WTC11 (cell line): Measurements from ENCODE around the gene PLD1. TPM values are rescaled to one million over a fixed set of nuclear protein-coding genes. Genes with fewer than 3 reads are reported as not detected.

ENCODE experiments used
- ATAC-seq: fragments of 200-7000 bp; cut with Tn5 transposase; 2 replicates; pipeline ENCODE4 v1.10.0; 2021; ENCODE audit warnings: mild to moderate bottlenecking, moderate library complexity
- CTCF ChIA-PET: fragments of 300-600 bp; sonication (Branson Sonifier 250); formaldehyde crosslinking; loops from one replicate; lab custom pipeline; 2021; ENCODE audit warnings: antibody characterized with exemption; lab: Charles Lee
- POLR2A ChIA-PET: fragments of 350-600 bp; sonication (Branson Sonifier 250); formaldehyde crosslinking; loops from one replicate; lab custom pipeline; 2021; ENCODE audit warnings: antibody characterized with exemption; lab: Charles Lee
- DNase-seq: peaks from one replicate; pipeline ENCODE4 v3.0.0; 2021; ENCODE audit warnings: low spot score
- H3K27ac Mint-ChIP-seq: 2 replicates; pipeline ENCODE4 v1.8.0; 2021; ENCODE audit warnings: mixed read lengths
- H3K27me3 Mint-ChIP-seq: 2 replicates; pipeline ENCODE4 v1.8.0; 2021; ENCODE audit warnings: low read depth, mild to moderate bottlenecking, moderate library complexity, mixed read lengths
- H3K36me3 Mint-ChIP-seq: 2 replicates; pipeline ENCODE4 v1.8.0; 2021; ENCODE audit warnings: mixed read lengths
- H3K4me1 Mint-ChIP-seq: 2 replicates; pipeline ENCODE4 v1.8.0; 2022; ENCODE audit warnings: mixed read lengths
- H3K4me3 Mint-ChIP-seq: 2 replicates; pipeline ENCODE4 v1.8.0; 2021; ENCODE audit warnings: mild to moderate bottlenecking, moderate library complexity, mixed read lengths
- H3K9me3 Mint-ChIP-seq: 2 replicates; pipeline ENCODE4 v1.8.0; 2021; ENCODE audit warnings: mixed read lengths
- ATF3 ChIP-seq: sonication (generic); formaldehyde crosslinking; conservative IDR thresholded peaks from 2 replicates; pipeline ENCODE4 v1.8.1; 2022; ENCODE audit warnings: mild to moderate bottlenecking, missing genetic modification reagents
- CTCF ChIP-seq: fragments of 200-600 bp; IDR thresholded peaks from 2 replicates; pipeline ENCODE4 v1.8.0; 2022; ENCODE audit warnings: antibody characterized with exemption
- E2F5 ChIP-seq: sonication (generic); formaldehyde crosslinking; IDR thresholded peaks from 2 replicates; pipeline ENCODE4 v1.8.1; 2022; ENCODE audit warnings: mild to moderate bottlenecking, moderate library complexity, missing genetic modification reagents
- ELF4 ChIP-seq: sonication (generic); formaldehyde crosslinking; IDR thresholded peaks from 2 replicates; pipeline ENCODE4 v1.8.1; 2022; ENCODE audit warnings: low read depth, mild to moderate bottlenecking, moderate library complexity, missing genetic modification reagents
- ESRRA ChIP-seq: sonication (generic); formaldehyde crosslinking; IDR thresholded peaks from 2 replicates; pipeline ENCODE4 v1.8.1; 2022; ENCODE audit warnings: mild to moderate bottlenecking, missing genetic modification reagents, borderline replicate concordance
- HMGA2 ChIP-seq: fragments of 250-450 bp; sonication (Bioruptor Pico); IDR thresholded peaks from 2 replicates; pipeline ENCODE4 v1.4.0; 2021; ENCODE audit warnings: mild to moderate bottlenecking, moderate library complexity
- JAZF1 ChIP-seq: fragments of 250-450 bp; sonication (Bioruptor Pico); IDR thresholded peaks from 2 replicates; pipeline ENCODE4 v1.9.0; 2021; ENCODE audit warnings: moderate library complexity, mild to moderate bottlenecking, inconsistent platforms
- MAX ChIP-seq: sonication (generic); formaldehyde crosslinking; IDR thresholded peaks from 2 replicates; pipeline ENCODE4 v1.8.0; 2022; ENCODE audit warnings: mild to moderate bottlenecking, missing genetic modification reagents
- NFYB ChIP-seq: sonication (generic); formaldehyde crosslinking; conservative IDR thresholded peaks from 2 replicates; pipeline ENCODE4 v1.8.0; 2022; ENCODE audit warnings: low read depth, missing genetic modification reagents
- NR1H2 ChIP-seq: sonication (generic); formaldehyde crosslinking; IDR thresholded peaks from 2 replicates; pipeline ENCODE4 v1.9.0; 2021; ENCODE audit warnings: mild to moderate bottlenecking, moderate library complexity, missing genetic modification reagents
- NR2C2 ChIP-seq: sonication (generic); formaldehyde crosslinking; IDR thresholded peaks from 2 replicates; pipeline ENCODE4 v1.8.0; 2022; ENCODE audit warnings: mild to moderate bottlenecking, missing genetic modification reagents
- RORB ChIP-seq: fragments of 250-450 bp; sonication (Bioruptor Pico); IDR thresholded peaks from 2 replicates; pipeline ENCODE4 v1.9.0; 2021; ENCODE audit warnings: mild to moderate bottlenecking
- SP1 ChIP-seq: sonication (generic); formaldehyde crosslinking; conservative IDR thresholded peaks from 2 replicates; pipeline ENCODE4 v1.8.1; 2022; ENCODE audit warnings: missing genetic modification reagents
- TEAD1 ChIP-seq: sonication (generic); formaldehyde crosslinking; IDR thresholded peaks from 2 replicates; pipeline ENCODE4 v1.8.0; 2022; ENCODE audit warnings: mild to moderate bottlenecking, missing genetic modification reagents
- ZBTB21 ChIP-seq: sonication (generic); formaldehyde crosslinking; IDR thresholded peaks from 2 replicates; pipeline ENCODE4 v1.8.1; 2023; ENCODE audit warnings: mild to moderate bottlenecking, missing genetic modification reagents, borderline replicate concordance
- ZMAT4 ChIP-seq: fragments of 250-450 bp; sonication (Bioruptor Pico); IDR thresholded peaks from 2 replicates; pipeline ENCODE4 v1.9.0; 2021; ENCODE audit warnings: mild to moderate bottlenecking
- ZNF219 ChIP-seq: sonication (generic); formaldehyde crosslinking; IDR thresholded peaks from 2 replicates; pipeline ENCODE4 v1.8.0; 2023; ENCODE audit warnings: missing genetic modification reagents, mild to moderate bottlenecking, borderline replicate concordance
- ZNF232 ChIP-seq: sonication (generic); formaldehyde crosslinking; IDR thresholded peaks from 2 replicates; pipeline ENCODE4 v1.8.0; 2022; ENCODE audit warnings: mild to moderate bottlenecking, missing genetic modification reagents
- ZNF263 ChIP-seq: sonication (generic); formaldehyde crosslinking; IDR thresholded peaks from 2 replicates; pipeline ENCODE4 v1.8.1; 2022; ENCODE audit warnings: low read depth, mild to moderate bottlenecking, moderate library complexity, missing genetic modification reagents
- ZNF396 ChIP-seq: fragments of 250-450 bp; sonication (Bioruptor Pico); IDR thresholded peaks from 2 replicates; pipeline ENCODE4 v1.8.0; 2021; ENCODE audit warnings: mild to moderate bottlenecking, moderate library complexity, borderline replicate concordance
- total RNA-seq: library from RNA; stranded (reverse); gene quantifications from 3 replicates; pipeline ENCODE4 v1.2.3, GENCODE V29; 2021
- TF ChIP-seq, protein P1 (sequence below): fragments of 250-450 bp; sonication (Bioruptor Pico); IDR thresholded peaks from 2 replicates; pipeline ENCODE4 v2.1.2; 2022; ENCODE audit warnings: mild to moderate bottlenecking, moderate library complexity
- TF ChIP-seq, protein P2 (sequence below): sonication (generic); formaldehyde crosslinking; IDR thresholded peaks from 2 replicates; pipeline ENCODE4 v1.8.1; 2023; ENCODE audit warnings: mild to moderate bottlenecking, missing genetic modification reagents, moderate library complexity
- TF ChIP-seq, protein P3 (sequence below): sonication (generic); formaldehyde crosslinking; IDR thresholded peaks from 2 replicates; pipeline ENCODE4 v1.8.1; 2022; ENCODE audit warnings: low read depth, mild to moderate bottlenecking, moderate library complexity, missing genetic modification reagents, borderline replicate concordance

The PLD1 gene
- total RNA-seq, 1 experiment from 2014 or later = 4.0 TPM

- H3K27me3 Mint-ChIP-seq = no peaks in the 10 kb centered on the region
- ChIA-PET POLR2A (no interaction called here), CTCF (interaction anchor here (0.6 to 4.2 kb wide), 47 partner anchors 10 to 885 kb away, joined by 3 to 80 read pairs (median 4); partner anchors contain the start of gene PLD1)
- ATAC-seq = peak; percentile 43
- H3K9me3 Mint-ChIP-seq = no peaks in the 10 kb centered on the region
- no peak overlapping the region for H3K4me3 Mint-ChIP-seq
- no peak overlapping the region for H3K27ac Mint-ChIP-seq
- peak; percentile 63 for DNase-seq
- H3K4me1 Mint-ChIP-seq = peaks cover 21% of the 10 kb centered on the region
- no peaks in the 10 kb centered on the region for H3K36me3 Mint-ChIP-seq
- TF ChIP-seq NR2C2 (CRISPR knock-in tag) (no peak), CTCF (peak; percentile 53; the same call in 1 of the 2 replicates), ZNF219 (CRISPR knock-in tag) (no peak), ELF4 (CRISPR knock-in tag) (no peak), ESRRA (CRISPR knock-in tag) (no peak)
- TF ChIP-seq, protein P1, sequence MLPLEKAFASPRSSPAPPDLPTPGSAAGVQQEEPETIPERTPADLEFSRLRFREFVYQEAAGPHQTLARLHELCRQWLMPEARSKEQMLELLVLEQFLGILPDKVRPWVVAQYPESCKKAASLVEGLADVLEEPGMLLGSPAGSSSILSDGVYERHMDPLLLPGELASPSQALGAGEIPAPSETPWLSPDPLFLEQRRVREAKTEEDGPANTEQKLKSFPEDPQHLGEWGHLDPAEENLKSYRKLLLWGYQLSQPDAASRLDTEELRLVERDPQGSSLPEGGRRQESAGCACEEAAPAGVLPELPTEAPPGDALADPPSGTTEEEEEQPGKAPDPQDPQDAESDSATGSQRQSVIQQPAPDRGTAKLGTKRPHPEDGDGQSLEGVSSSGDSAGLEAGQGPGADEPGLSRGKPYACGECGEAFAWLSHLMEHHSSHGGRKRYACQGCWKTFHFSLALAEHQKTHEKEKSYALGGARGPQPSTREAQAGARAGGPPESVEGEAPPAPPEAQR = no peak
These were observed 37.7 kb downstream of the PLD1 start for GRCh38 chr3:171772427-171773056.

GRCh38 chr3:171770689-171771620, 39.3 kb downstream of the PLD1 start:
- ATAC-seq (peak; percentile 98), DNase-seq (peak; percentile 16)
- POLR2A ChIA-PET = no interaction called here
- TF ChIP-seq E2F5 (CRISPR knock-in tag) = no peak
- TF ChIP-seq ZNF263 (CRISPR knock-in tag) = no peak
- no peak for TF ChIP-seq SP1 (CRISPR knock-in tag)
- no peak for TF ChIP-seq NFYB
- no peak for TF ChIP-seq HMGA2 (CRISPR knock-in tag)
- TF ChIP-seq RORB (CRISPR knock-in tag) = no peak
- no peak for TF ChIP-seq ZMAT4 (CRISPR knock-in tag)
- no peak for TF ChIP-seq JAZF1 (CRISPR knock-in tag)
- TF ChIP-seq, protein P2, sequence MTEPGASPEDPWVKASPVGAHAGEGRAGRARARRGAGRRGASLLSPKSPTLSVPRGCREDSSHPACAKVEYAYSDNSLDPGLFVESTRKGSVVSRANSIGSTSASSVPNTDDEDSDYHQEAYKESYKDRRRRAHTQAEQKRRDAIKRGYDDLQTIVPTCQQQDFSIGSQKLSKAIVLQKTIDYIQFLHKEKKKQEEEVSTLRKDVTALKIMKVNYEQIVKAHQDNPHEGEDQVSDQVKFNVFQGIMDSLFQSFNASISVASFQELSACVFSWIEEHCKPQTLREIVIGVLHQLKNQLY (CRISPR knock-in tag) = no peak
- peaks cover 13% of the 10 kb centered on the region for H3K4me1 Mint-ChIP-seq
- CTCF ChIA-PET = interaction anchor here (0.6 to 4.2 kb wide), 18 partner anchors 8 to 809 kb away, joined by 3 to 80 read pairs (median 10); no protein-coding TSS in a partner anchor
- H3K9me3 Mint-ChIP-seq = no peaks in the 10 kb centered on the region
- H3K4me3 Mint-ChIP-seq = peak overlapping the region; percentile 56
- H3K27me3 Mint-ChIP-seq = no peaks in the 10 kb centered on the region
- no peaks in the 10 kb centered on the region for H3K36me3 Mint-ChIP-seq
- peak overlapping the region; percentile 75 for H3K27ac Mint-ChIP-seq

- no peaks in the 10 kb centered on the region for H3K9me3 Mint-ChIP-seq
- ATAC-seq (no peak), DNase-seq (no peak)
- H3K36me3 Mint-ChIP-seq = no peaks in the 10 kb centered on the region
- ChIA-PET CTCF (no interaction called here), POLR2A (no interaction called here)
- no peak overlapping the region for H3K27ac Mint-ChIP-seq
- H3K4me3 Mint-ChIP-seq = no peak overlapping the region
- no peaks in the 10 kb centered on the region for H3K27me3 Mint-ChIP-seq
- peaks cover 12% of the 10 kb centered on the region for H3K4me1 Mint-ChIP-seq
- TF ChIP-seq ESRRA (CRISPR knock-in tag) (no peak), ZBTB21 (CRISPR knock-in tag) (no peak), ZNF232 (CRISPR knock-in tag) (no peak), ZNF396 (CRISPR knock-in tag) (no peak), TEAD1 (no peak), ATF3 (CRISPR knock-in tag) (no peak), NR1H2 (no peak), MAX (CRISPR knock-in tag) (no peak)
- TF ChIP-seq, protein P3, sequence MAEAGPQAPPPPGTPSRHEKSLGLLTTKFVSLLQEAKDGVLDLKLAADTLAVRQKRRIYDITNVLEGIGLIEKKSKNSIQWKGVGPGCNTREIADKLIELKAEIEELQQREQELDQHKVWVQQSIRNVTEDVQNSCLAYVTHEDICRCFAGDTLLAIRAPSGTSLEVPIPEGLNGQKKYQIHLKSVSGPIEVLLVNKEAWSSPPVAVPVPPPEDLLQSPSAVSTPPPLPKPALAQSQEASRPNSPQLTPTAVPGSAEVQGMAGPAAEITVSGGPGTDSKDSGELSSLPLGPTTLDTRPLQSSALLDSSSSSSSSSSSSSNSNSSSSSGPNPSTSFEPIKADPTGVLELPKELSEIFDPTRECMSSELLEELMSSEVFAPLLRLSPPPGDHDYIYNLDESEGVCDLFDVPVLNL (CRISPR knock-in tag) = no peak
These were observed 40.8 kb downstream of the PLD1 start for GRCh38 chr3:171769461-171769860.
